Measurements from ENCODE around the gene DAPK2. TPM values are rescaled to one million over a fixed set of nuclear protein-coding genes. Genes with fewer than 3 reads are reported as not detected.

The DAPK2 gene
- total and polyA plus RNA-seq, 2 of the 4 experiments (the other 2 are of a cell fraction), result 0.34 to 0.36 TPM

- TF ChIP-seq CHD1 (IDR thresholded peaks at IDR 0.05; ENCODE audit: low read depth, low read length), result no peak
- TF ChIP-seq CEBPB (IDR thresholded peaks at IDR 0.05; ENCODE audit: low read depth, low read length), result no peak
These were observed 123.9 kb downstream of the DAPK2 start (continued) for GRCh38 chr15:63922261-63922904.

GRCh38 chr15:63920504-63921175 lies 125.6 kb downstream of the DAPK2 start:
- Histone ChIP-seq H3K23ac (ENCODE audit: low read depth, low read length) (no peak overlapping the region), H2AFZ (replicated peaks; ENCODE audit: low read length, poor library complexity) (no peak overlapping the region), H3K4me2 (ENCODE audit: low read depth, low read length) (no peak overlapping the region), H3K9ac (ENCODE audit: low read depth, low read length) (no peak overlapping the region), H2BK120ac (ENCODE audit: low read depth, low read length) (no peak overlapping the region), H3K18ac (ENCODE audit: low read depth, low read length) (no peak overlapping the region), H3K9me1 (ENCODE audit: insufficient read depth, low read length) (no peaks in the 10 kb centered on the region), H4K8ac (ENCODE audit: low read depth in 2 of 2, low read length in 2 of 2) (no peak overlapping the region), H3K4ac (ENCODE audit: low read depth, low read length) (no peak overlapping the region), H3K9me3 (ENCODE audit: control insufficient read depth, insufficient read depth, low read length) (no peaks in the 10 kb centered on the region), H3K4me1 (ENCODE audit: control insufficient read depth, insufficient read depth, low read length) (peaks cover 7% of the 10 kb centered on the region; the same call in 1 of the 2 replicates), H3K14ac (replicated peaks; ENCODE audit: low read depth, low read length) (no peak overlapping the region), H4K20me1 (ENCODE audit: insufficient read depth, low read length) (no peaks in the 10 kb centered on the region), H2AK9ac (replicated peaks; ENCODE audit: low read depth, low read length, poor library complexity) (no peak overlapping the region), H2BK15ac (ENCODE audit: low read depth, low read length) (no peak overlapping the region), H3K27me3 (ENCODE audit: control insufficient read depth, insufficient read depth, low read length) (peaks cover 4% of the 10 kb centered on the region; the same call in 1 of the 2 replicates), H2AK5ac (ENCODE audit: low read depth, low read length) (no peak overlapping the region), H3K36me3 (ENCODE audit: control insufficient read depth, insufficient read depth, low read length) (no peaks in the 10 kb centered on the region), H2BK20ac (ENCODE audit: low read depth, low read length) (no peak overlapping the region), H3K56ac (ENCODE audit: extremely low read depth, insufficient read depth, low read length) (no peak overlapping the region), H4K91ac (ENCODE audit: insufficient read depth, low read depth, low read length) (no peak overlapping the region), H3K4me3 (ENCODE audit: insufficient read depth, low read depth, low read length) (no peak overlapping the region), H4K5ac (ENCODE audit: low read depth, low read length) (no peak overlapping the region), H2BK5ac (ENCODE audit: low read depth, low read length, poor library complexity, severe bottlenecking) (no peak overlapping the region), H3K79me1 (ENCODE audit: low read depth in 1 of 2, low read length in 2 of 2) (no peaks in the 10 kb centered on the region), H3K27ac (ENCODE audit: insufficient read depth, low read length) (no peak overlapping the region)
- dilution Hi-C loops (cut with HindIII; ENCODE audit: low sequenced_read_pairs, unreplicated experiment) (no loop called here), in situ Hi-C loops (cut with MboI; ENCODE audit: low sequenced_read_pairs) (no loop called here), intact Hi-C loops (cut with micrococcal nuclease) (no loop called here)
- WGBS, 2 experiments (ENCODE audit: extremely low coverage in 2 of 2, insufficient read length in 1 of 2), result 81% methylated on average over 7 of the region's 14 CpGs; no CpG with 5 or more reads in 1 of the 2 experiments
- POLR2A ChIA-PET (ENCODE audit: unreplicated experiment), result no interaction called here
- DNase-seq (no peak), ATAC-seq (ENCODE audit: low read depth) (no peak)
- TF ChIP-seq RAD21 (IDR thresholded peaks at IDR 0.05; ENCODE audit: low read length) (no peak), ELK1 (IDR thresholded peaks at IDR 0.05; ENCODE audit: borderline replicate concordance, low read depth, low read length) (no peak), SMC3 (IDR thresholded peaks at IDR 0.05; ENCODE audit: low read depth, low read length) (no peak), POLR2A (IDR thresholded peaks at IDR 0.05; ENCODE audit: low read depth, low read length) (no peak), RFX5 (IDR thresholded peaks at IDR 0.05; ENCODE audit: low read depth, low read length) (no peak), USF2 (IDR thresholded peaks at IDR 0.05; ENCODE audit: low read depth, low read length) (no peak), NFE2L2 (IDR thresholded peaks at IDR 0.05; ENCODE audit: low read depth, low read length) (no peak), CTCF (conservative IDR thresholded peaks at IDR 0.05; ENCODE audit: low read depth, low read length) (no peak), CEBPB (IDR thresholded peaks at IDR 0.05; ENCODE audit: low read depth, low read length) (no peak), BHLHE40 (IDR thresholded peaks at IDR 0.05; ENCODE audit: low read depth, low read length) (no peak), CHD1 (IDR thresholded peaks at IDR 0.05; ENCODE audit: low read depth, low read length) (no peak), MXI1 (IDR thresholded peaks at IDR 0.05; ENCODE audit: borderline replicate concordance, low read depth, low read length) (no peak)
- BruUV-seq (replicated peaks), result no TSS peak
- CTCF ChIA-PET, result interaction anchor here (0.9 to 1.0 kb wide), 2 partner anchors 20 to 125 kb away, joined by 3 read pairs; partner anchors contain the start of gene DAPK2
